AG10803 (cell line): ENCODE measurements around the gene FOXRED2.

Experiments used
- DNase-seq: peaks from one replicate; pipeline ENCODE4 v3.0.0; 2010; ENCODE audit warnings: low read depth
- H3K4me3 ChIP-seq: 2 replicates; pipeline ENCODE4 v1.5.1; 2011; ENCODE audit warnings: mild to moderate bottlenecking, low read length, control low read depth
- CTCF ChIP-seq: conservative IDR thresholded peaks from 2 replicates; pipeline ENCODE4 v1.5.1; 2011; ENCODE audit warnings: mild to moderate bottlenecking, low read length, control low read depth, inconsistent platforms

Gene FOXRED2

GRCh38 chr22:36469094-36469710, 37.6 kb downstream of the FOXRED2 start:
- H3K4me3 ChIP-seq, result no peak overlapping the region
- peak; percentile 47 for DNase-seq
- TF ChIP-seq CTCF, result no peak

- peak overlapping the region; percentile 16; the same call in 1 of the 2 replicates for H3K4me3 ChIP-seq
- TF ChIP-seq CTCF, result no peak
- peak; percentile 93 for DNase-seq
Observed at GRCh38 chr22:36467946-36468345, 38.9 kb downstream of the FOXRED2 start.

- no peak for TF ChIP-seq CTCF
- DNase-seq, result peak; percentile 81
- H3K4me3 ChIP-seq, result no peak overlapping the region
Observed at GRCh38 chr22:36467042-36467810, 39.6 kb downstream of the FOXRED2 start.

GRCh38 chr22:36466258-36466657, 40.6 kb downstream of the FOXRED2 start:
- DNase-seq, result no peak
- TF ChIP-seq CTCF, result no peak
- H3K4me3 ChIP-seq, result no peak overlapping the region

- no peak overlapping the region for H3K4me3 ChIP-seq
- DNase-seq, result peak; percentile 79
- no peak for TF ChIP-seq CTCF
Observed at GRCh38 chr22:36465232-36466021, 41.4 kb downstream of the FOXRED2 start.

- no peak overlapping the region for H3K4me3 ChIP-seq
- DNase-seq, result no peak
Observed at GRCh38 chr22:36464715-36465231, 42.1 kb downstream of the FOXRED2 start.

More at GRCh38 chr22:36464715-36465231, 42.1 kb downstream of the FOXRED2 start:
- no peak for TF ChIP-seq CTCF
